Testis (tissue), 3 donors: ENCODE measurements around the gene HOXB1. TPM values are rescaled to one million over a fixed set of nuclear protein-coding genes. Genes with fewer than 3 reads are reported as not detected.
"Not testable (repeated sequence)": the region's sequence is repeated elsewhere in the genome, so short reads cannot be mapped to it uniquely, and the experiment has no call there.

Experiments used
- DNase-seq: peaks from one replicate; pipeline ENCODE4 v3.0.0-alpha.2; 2019
- H3K27ac ChIP-seq, 2 donors: fragments of 200-600 bp; sonication (generic); one replicate each; pipeline ENCODE4 v1.5.1; 2019
- H3K27me3 ChIP-seq: fragments of 200-600 bp; sonication (generic); one replicate; pipeline ENCODE4 v1.5.1; 2019
- H3K36me3 ChIP-seq: fragments of 200-600 bp; sonication (generic); one replicate; pipeline ENCODE4 v1.5.1; 2017; ENCODE audit warnings: low read depth; ENCODE audit errors: missing control alignments
- H3K4me1 ChIP-seq: fragments of 200-600 bp; sonication (generic); one replicate; pipeline ENCODE4 v1.5.1; 2019
- H3K4me3 ChIP-seq, 2 donors: fragments of 200-600 bp; sonication (generic); one replicate each; pipeline ENCODE4 v1.5.1; 2017 to 2019
- H3K9me3 ChIP-seq: fragments of 200-600 bp; sonication (generic); one replicate; pipeline ENCODE4 v1.5.1; 2017
- POLR2A ChIP-seq: fragments of 450-650 bp; IDR thresholded peaks from one replicate; pipeline ENCODE4 v1.6.1; 2017; ENCODE audit warnings: antibody characterized with exemption, mild to moderate bottlenecking, moderate library complexity
- WGBS, 2 donors: methylation state at CpG; one replicate each; pipeline ENCODE4 v1.1.5; 2018; 5-methylcytosine and 5-hydroxymethylcytosine counted together
- intact Hi-C: fragments of 100-400 bp; cut with DNase I; formaldehyde crosslinking; loops from one replicate; pipeline ENCODE4 v1.15.1; 2023; ENCODE audit warnings: low total_unique reads
- microRNA counts, 2 donors: library from miRNA; unstranded; fragments of <30 nt; microRNA quantifications; one replicate each; lab custom pipeline; 2016
- polyA plus RNA-seq: library from polyadenylated mRNA; stranded (reverse); fragments of 350-450 nt; fragmentation: Illumina TruSeq; extraction: RNeasy Lipid Tissue Mini Kit (QIAGEN cat#74804); gene quantifications from one replicate; pipeline ENCODE4 v1.2.3, GENCODE V29; 2014; ENCODE audit warnings: low read depth, low replicate concordance; ENCODE audit not compliant: insufficient read depth
- small RNA-seq, 2 donors: library from RNA; depleted of rRNA; stranded (forward); fragments of <200 nt; gene quantifications; one replicate each; pipeline ENCODE3, GENCODE V24; 2016
- total RNA-seq, 2 donors: library from RNA; depleted of rRNA; stranded (reverse); fragments of >200 nt; gene quantifications; one replicate each; pipeline ENCODE4 v1.2.3, GENCODE V29; 2016
- TF ChIP-seq, protein P1 (sequence below), 3 experiments: fragments of 450-650 bp in 2 of 3; fragments of 200-600 bp in 1 of 3; sonication (generic) in 1 of 3; IDR thresholded peaks; one replicate each; pipeline ENCODE4 v1.5.1; 2016 to 2019; ENCODE audit warnings: antibody characterized with exemption in 3 of 3, mild to moderate bottlenecking in 2 of 3, moderate library complexity in 1 of 3

HOXB1 gene
- total and polyA plus RNA-seq, 3 donors from 2014 or later: 1.1 TPM; not detected in 2

DNA sequence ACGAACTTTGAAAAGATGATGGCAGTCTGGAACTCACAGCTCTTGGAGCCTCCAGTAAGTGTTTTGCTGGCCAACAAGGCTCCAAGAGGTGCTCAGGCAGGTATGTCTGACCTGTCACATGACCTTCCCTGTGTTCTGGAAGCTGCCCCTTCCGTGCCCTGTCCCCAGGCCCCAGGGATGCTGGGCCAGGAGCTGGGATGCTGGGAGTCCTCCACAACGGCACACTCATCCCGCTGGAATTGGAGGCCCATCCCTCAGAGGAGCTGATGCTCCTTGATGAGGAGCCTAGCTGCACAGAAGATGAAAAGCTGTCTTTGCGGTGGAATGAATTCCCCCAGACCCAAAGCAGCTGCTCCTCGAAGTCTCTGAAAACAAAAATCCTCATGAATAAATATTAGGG, 47.8 kb downstream of the HOXB1 start:
- H3K27ac ChIP-seq: no peak overlapping the region
- H3K9me3 ChIP-seq: no peaks in the 10 kb centered on the region
- whole genome bisulfite sequencing, 2 donors: 89 to 100% methylated on average over 1 to 6 of the region's 6 CpGs
- H3K4me3 ChIP-seq: no peak overlapping the region
- no peaks in the 10 kb centered on the region for H3K4me1 ChIP-seq
- no peak for DNase-seq
- H3K27me3 ChIP-seq: no peaks in the 10 kb centered on the region
- no peak for TF ChIP-seq POLR2A
- TF ChIP-seq, protein P1, sequence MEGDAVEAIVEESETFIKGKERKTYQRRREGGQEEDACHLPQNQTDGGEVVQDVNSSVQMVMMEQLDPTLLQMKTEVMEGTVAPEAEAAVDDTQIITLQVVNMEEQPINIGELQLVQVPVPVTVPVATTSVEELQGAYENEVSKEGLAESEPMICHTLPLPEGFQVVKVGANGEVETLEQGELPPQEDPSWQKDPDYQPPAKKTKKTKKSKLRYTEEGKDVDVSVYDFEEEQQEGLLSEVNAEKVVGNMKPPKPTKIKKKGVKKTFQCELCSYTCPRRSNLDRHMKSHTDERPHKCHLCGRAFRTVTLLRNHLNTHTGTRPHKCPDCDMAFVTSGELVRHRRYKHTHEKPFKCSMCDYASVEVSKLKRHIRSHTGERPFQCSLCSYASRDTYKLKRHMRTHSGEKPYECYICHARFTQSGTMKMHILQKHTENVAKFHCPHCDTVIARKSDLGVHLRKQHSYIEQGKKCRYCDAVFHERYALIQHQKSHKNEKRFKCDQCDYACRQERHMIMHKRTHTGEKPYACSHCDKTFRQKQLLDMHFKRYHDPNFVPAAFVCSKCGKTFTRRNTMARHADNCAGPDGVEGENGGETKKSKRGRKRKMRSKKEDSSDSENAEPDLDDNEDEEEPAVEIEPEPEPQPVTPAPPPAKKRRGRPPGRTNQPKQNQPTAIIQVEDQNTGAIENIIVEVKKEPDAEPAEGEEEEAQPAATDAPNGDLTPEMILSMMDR (IDR thresholded peaks at IDR 0.05): no peak
- no peaks in the 10 kb centered on the region for H3K36me3 ChIP-seq
- intact Hi-C loops: no loop called here

DNA sequence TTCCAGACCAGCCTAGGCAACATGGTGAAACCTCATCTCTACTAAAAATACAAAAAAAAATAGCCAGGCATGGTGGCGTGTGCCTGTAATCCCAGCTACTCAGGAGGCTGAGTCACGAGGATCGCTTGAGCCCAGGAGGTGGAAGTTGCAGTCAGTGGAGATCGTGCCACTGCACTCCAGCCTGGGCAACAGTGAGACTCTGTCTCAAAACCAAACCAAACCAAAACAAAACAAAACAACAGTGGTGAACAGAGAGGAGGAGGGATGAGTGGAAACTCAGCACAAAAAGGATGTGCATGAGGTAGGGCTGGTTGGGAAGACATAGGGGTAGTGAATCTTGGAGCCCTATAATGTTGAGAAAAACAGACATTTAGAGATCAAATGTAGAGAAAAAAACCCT, 48.5 kb downstream of the HOXB1 start:
- H3K36me3 ChIP-seq, H3K4me3 ChIP-seq, H3K9me3 ChIP-seq, H3K27me3 ChIP-seq, DNase-seq, H3K27ac ChIP-seq, intact Hi-C loops, H3K4me1 ChIP-seq: not testable (repeated sequence)
- WGBS, 2 donors: 89 to 91% methylated on average over 4 of the region's 4 CpGs

DNA sequence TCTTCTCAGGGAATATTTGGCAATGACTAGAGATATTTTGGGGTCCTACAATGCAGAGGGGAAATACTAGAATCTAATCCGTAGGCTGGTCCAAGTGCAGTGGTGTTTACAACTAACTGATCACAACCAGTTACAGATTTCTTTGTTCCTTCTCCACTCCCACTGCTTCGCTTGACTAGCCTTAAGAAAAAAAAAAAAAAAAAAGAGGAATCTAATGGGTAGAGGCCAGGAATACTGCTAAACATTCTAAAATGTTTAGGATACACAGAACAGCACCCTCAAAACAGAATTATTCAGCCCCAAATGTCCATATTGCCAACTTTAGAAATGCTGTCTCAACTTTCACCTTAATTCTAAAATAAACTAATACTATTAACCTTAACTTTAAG, 51.8 kb downstream of the HOXB1 start:
- H3K4me1 ChIP-seq: no peaks in the 10 kb centered on the region
- no peak for DNase-seq
- 59 to 61% methylated on average over 2 of the region's 2 CpGs for WGBS, 2 donors
- no peak overlapping the region for H3K4me3 ChIP-seq
- no peaks in the 10 kb centered on the region for H3K27me3 ChIP-seq
- no peak overlapping the region for H3K27ac ChIP-seq
- intact Hi-C loops: no loop called here
- no peaks in the 10 kb centered on the region for H3K36me3 ChIP-seq
- TF ChIP-seq POLR2A: no peak
- TF ChIP-seq, protein P1 (IDR thresholded peaks at IDR 0.05): no peak
- H3K9me3 ChIP-seq: no peaks in the 10 kb centered on the region

MicroRNA genes within 50 kb of the gene (microRNA counts, 767-probe panel; counts per million panel counts)
- microRNA hsa-miR-10a-5p (lab: Ali Mortazavi, UCI): 152 to 3,588 counts per million in 2 donors

Small RNA genes lying within 50 kb of the gene (small RNA-seq; reads per million reads assigned to genes)
- gene RF00019: 0 reads per million in 2 donors

Other genes starting within 250 kb of the HOXB1 start
- gene SKAP1, start 100.8 kb downstream of the HOXB1 start, total RNA-seq: 10 to 100 TPM in 1 of 2 donors, 1 to 10 TPM in 1; 9.0 to 16.9 TPM
- 34.1 TPM for gene SKAP1, start 100.8 kb downstream of the HOXB1 start, polyA plus RNA-seq
- 1 to 10 TPM; 1.8 to 3.3 TPM for gene HOXB2, start 14.1 kb upstream of the HOXB1 start, total RNA-seq
- gene HOXB2, start 14.1 kb upstream of the HOXB1 start, polyA plus RNA-seq: 4.2 TPM
- 1 to 10 TPM; 1.6 to 1.8 TPM for gene HOXB4, start 47.3 kb upstream of the HOXB1 start, total RNA-seq
- 1.6 TPM for gene HOXB4, start 47.3 kb upstream of the HOXB1 start, polyA plus RNA-seq
- 10 to 100 TPM in 1 of 2 donors, 1 to 10 TPM in 1; 9.2 to 10.6 TPM for gene HOXB3, start 59.2 kb upstream of the HOXB1 start, total RNA-seq
- gene HOXB3, start 59.2 kb upstream of the HOXB1 start, polyA plus RNA-seq: 11.4 TPM
- gene HOXB5, start 62.8 kb upstream of the HOXB1 start, total RNA-seq: under 1 TPM; 0.50 to 0.71 TPM
- gene HOXB5, start 62.8 kb upstream of the HOXB1 start, polyA plus RNA-seq: 1.7 TPM
- 1 to 10 TPM; 2.0 to 4.3 TPM for gene HOXB6, start 74.0 kb upstream of the HOXB1 start, total RNA-seq
- gene HOXB6, start 74.0 kb upstream of the HOXB1 start, polyA plus RNA-seq: 3.0 TPM
- gene HOXB7, start 80.0 kb upstream of the HOXB1 start, total RNA-seq: 1 to 10 TPM; 2.8 to 3.2 TPM
- 4.4 TPM for gene HOXB7, start 80.0 kb upstream of the HOXB1 start, polyA plus RNA-seq
- 1 to 10 TPM; 2.0 to 2.7 TPM for gene HOXB8, start 84.3 kb upstream of the HOXB1 start, total RNA-seq
- gene HOXB8, start 84.3 kb upstream of the HOXB1 start, polyA plus RNA-seq: 1.2 TPM
- under 1 TPM; 0.31 to 0.94 TPM for gene HOXB9, start 95.3 kb upstream of the HOXB1 start, total RNA-seq
- 0.76 TPM for gene HOXB9, start 95.3 kb upstream of the HOXB1 start, polyA plus RNA-seq
- not detected for gene PRAC1, start 191.5 kb upstream of the HOXB1 start, total RNA-seq
- gene PRAC1, start 191.5 kb upstream of the HOXB1 start, polyA plus RNA-seq: not detected
- gene PRAC2, start 192.2 kb upstream of the HOXB1 start, total RNA-seq: 1 to 10 TPM; 2.6 to 3.2 TPM
- 0.86 TPM for gene PRAC2, start 192.2 kb upstream of the HOXB1 start, polyA plus RNA-seq
- gene HOXB13, start 197.7 kb upstream of the HOXB1 start, total RNA-seq: under 1 TPM in 1 of 2 donors, not detected in 1; 0.24 TPM
- gene HOXB13, start 197.7 kb upstream of the HOXB1 start, polyA plus RNA-seq: not detected